ENCODE results near the gene SRPK2. TPM values are rescaled to one million over a fixed set of nuclear protein-coding genes. Genes with fewer than 3 reads are reported as not detected.

Gene SRPK2
- total and polyA plus RNA-seq, 2 of the 13 experiments (the other 11 are each of a cell fraction or from before 2014, with no cell fraction given): 10.1 to 22.3 TPM

GRCh38 chr7:105389889-105390288, 1.2 kb upstream of the SRPK2 start:
- CTCF ChIA-PET (ENCODE audit: low intra/inter-chr PET ratio, low total read pairs): no interaction called here
- WGBS (ENCODE audit: low lambda C conversion rate): 11% methylated on average over 1 of the region's 1 CpG
- in situ Hi-C loops (cut with HindIII; ENCODE audit: extremely low pct_ligation_motif_present, low pct_unique_long_range_greater_than_20kb): no loop called here
- no peak for TF ChIP-seq ZNF232 (CRISPR knock-in tag; IDR thresholded peaks at IDR 0.05; ENCODE audit: borderline replicate concordance)
- TF ChIP-seq ZNF24 (IDR thresholded peaks at IDR 0.05): no peak
- TF ChIP-seq THRA (CRISPR knock-in tag; IDR thresholded peaks at IDR 0.05; ENCODE audit: borderline replicate concordance): no peak
- no peak for TF ChIP-seq ZNF263 (CRISPR knock-in tag; IDR thresholded peaks at IDR 0.05)
- no peak for TF ChIP-seq ZNF292 (CRISPR knock-in tag; IDR thresholded peaks at IDR 0.05; ENCODE audit: borderline replicate concordance, low read depth)
- no peak for TF ChIP-seq ZNF709 (CRISPR knock-in tag; IDR thresholded peaks at IDR 0.05)
- no peak for TF ChIP-seq ZNF841 (CRISPR knock-in tag; IDR thresholded peaks at IDR 0.05; ENCODE audit: borderline replicate concordance)
- TF ChIP-seq, protein P1, sequence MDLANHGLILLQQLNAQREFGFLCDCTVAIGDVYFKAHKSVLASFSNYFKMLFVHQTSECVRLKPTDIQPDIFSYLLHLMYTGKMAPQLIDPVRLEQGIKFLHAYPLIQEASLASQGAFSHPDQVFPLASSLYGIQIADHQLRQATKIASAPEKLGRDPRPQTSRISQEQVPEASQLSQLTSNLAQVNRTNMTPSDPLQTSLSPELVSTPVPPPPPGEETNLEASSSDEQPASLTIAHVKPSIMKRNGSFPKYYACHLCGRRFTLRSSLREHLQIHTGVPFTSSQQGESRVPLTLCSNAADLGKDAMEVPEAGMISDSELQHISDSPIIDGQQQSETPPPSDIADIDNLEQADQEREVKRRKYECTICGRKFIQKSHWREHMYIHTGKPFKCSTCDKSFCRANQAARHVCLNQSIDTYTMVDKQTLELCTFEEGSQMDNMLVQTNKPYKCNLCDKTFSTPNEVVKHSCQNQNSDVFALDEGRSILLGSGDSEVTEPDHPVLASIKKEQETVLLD (CRISPR knock-in tag; IDR thresholded peaks at IDR 0.05; ENCODE audit: low read depth): no peak
- no peak for TF ChIP-seq ZNF138 (CRISPR knock-in tag; IDR thresholded peaks at IDR 0.05; ENCODE audit: low read depth)
- TF ChIP-seq ZNF256 (CRISPR knock-in tag; conservative IDR thresholded peaks at IDR 0.05): no peak
- TF ChIP-seq ZNF589 (CRISPR knock-in tag; conservative IDR thresholded peaks at IDR 0.05): no peak
- no peak for TF ChIP-seq ZNF850 (CRISPR knock-in tag; conservative IDR thresholded peaks at IDR 0.05)
- no peak for TF ChIP-seq MIXL1 (CRISPR knock-in tag; IDR thresholded peaks at IDR 0.05)
- no peak for TF ChIP-seq IKZF4 (CRISPR knock-in tag; IDR thresholded peaks at IDR 0.05; ENCODE audit: borderline replicate concordance, low read depth, not compliant biosample characterization)
- TF ChIP-seq ZZZ3 (CRISPR knock-in tag; IDR thresholded peaks at IDR 0.05; ENCODE audit: borderline replicate concordance): no peak
- TF ChIP-seq MYNN (CRISPR knock-in tag; IDR thresholded peaks at IDR 0.05; ENCODE audit: low read depth): no peak
- no peak for TF ChIP-seq NKX3-1 (CRISPR knock-in tag; IDR thresholded peaks at IDR 0.05)
- TF ChIP-seq ZFP37 (CRISPR knock-in tag; IDR thresholded peaks at IDR 0.05; ENCODE audit: borderline replicate concordance): no peak

More at GRCh38 chr7:105389889-105390288, 1.2 kb upstream of the SRPK2 start:
- Histone ChIP-seq H2AFZ (ENCODE audit: low read length) (no peak overlapping the region), H3K4me3 (replicated peaks in 1 of 3; ENCODE audit: insufficient read depth in 1 of 3, low read depth in 2 of 3, low read length in 3 of 3) (no peak overlapping the region), H3K27ac (ENCODE audit: extremely low read length, insufficient read depth, low read length) (no peak overlapping the region), H3K9ac (ENCODE audit: insufficient read depth, low read depth, low read length) (no peak overlapping the region), H4K20me1 (ENCODE audit: insufficient read depth, low read length) (0 out of 2 replicates have a peak, but pooled peaks cover 5% of the 10 kb centered on the region), H3K9me3 (ENCODE audit: low read length) (no peaks in the 10 kb centered on the region), H3K36me3 (replicated peaks in 1 of 2; ENCODE audit: control insufficient read depth in 1 of 2, insufficient read depth in 2 of 2, low read length in 2 of 2) (no peaks in the 10 kb centered on the region), H3K4me2 (ENCODE audit: low read depth, low read length) (peak overlapping the region; percentile 97; the same call in 1 of the 2 replicates), H3K79me2 (ENCODE audit: insufficient read depth, low read length) (peaks cover 21% of the 10 kb centered on the region), H3K4me1 (ENCODE audit: insufficient read depth, low read length) (peaks cover 29% of the 10 kb centered on the region), H3K27me3 (ENCODE audit: control insufficient read depth in 1 of 2, insufficient read depth in 2 of 2, low read length in 2 of 2) (peaks cover 0 to 5% of the 10 kb centered on the region in 2 experiments; a peak in 1 of 5 replicates)
- ATAC-seq (no peak), DNase-seq (ENCODE audit: low spot score) (no peak), FAIRE-seq (no peak)
- intact Hi-C loops (cut with micrococcal nuclease; ENCODE audit: unreplicated experiment): no loop called here
- BruUV-seq (replicated peaks): no TSS peak
- POLR2A ChIA-PET: no interaction called here

All from HepG2 (cell line).